Mucosa of rectum (tissue), 2 donors: ENCODE results near the gene UBL5.

Source experiments
- H3K27ac ChIP-seq, 2 donors: one replicate each; pipeline ENCODE4 v1.7.0; 2013; ENCODE audit warnings: inconsistent platforms in 2 of 2, low read depth in 2 of 2, low read length in 2 of 2
- H3K27me3 ChIP-seq, 2 donors: one replicate each; pipeline ENCODE4 v1.7.0; 2013; ENCODE audit warnings: low read length in 2 of 2; ENCODE audit not compliant: control insufficient read depth in 2 of 2, insufficient read depth in 2 of 2
- H3K36me3 ChIP-seq, 2 donors: one replicate each; pipeline ENCODE4 v1.7.0; 2013; ENCODE audit warnings: low read length in 2 of 2; ENCODE audit not compliant: control insufficient read depth in 2 of 2, insufficient read depth in 2 of 2
- H3K4me1 ChIP-seq, 2 donors: one replicate each; pipeline ENCODE4 v1.7.0; 2013; ENCODE audit warnings: low read length in 2 of 2, mild to moderate bottlenecking in 1 of 2; ENCODE audit not compliant: control insufficient read depth in 2 of 2, insufficient read depth in 2 of 2
- H3K4me3 ChIP-seq, 2 donors: one replicate each; pipeline ENCODE4 v1.7.0; 2013; ENCODE audit warnings: low read length in 2 of 2
- H3K9ac ChIP-seq, 2 donors: one replicate each; pipeline ENCODE4 v1.7.0; 2013; ENCODE audit warnings: low read length in 2 of 2, low read depth in 1 of 2, mild to moderate bottlenecking in 1 of 2
- H3K9me3 ChIP-seq, 2 donors: one replicate each; pipeline ENCODE4 v1.7.0; 2013; ENCODE audit warnings: low read length in 2 of 2; ENCODE audit not compliant: control insufficient read depth in 2 of 2
- donor health status: healthy.
- donor health status: Normal muscosa, but diverticular disease.

The UBL5 gene

DNA sequence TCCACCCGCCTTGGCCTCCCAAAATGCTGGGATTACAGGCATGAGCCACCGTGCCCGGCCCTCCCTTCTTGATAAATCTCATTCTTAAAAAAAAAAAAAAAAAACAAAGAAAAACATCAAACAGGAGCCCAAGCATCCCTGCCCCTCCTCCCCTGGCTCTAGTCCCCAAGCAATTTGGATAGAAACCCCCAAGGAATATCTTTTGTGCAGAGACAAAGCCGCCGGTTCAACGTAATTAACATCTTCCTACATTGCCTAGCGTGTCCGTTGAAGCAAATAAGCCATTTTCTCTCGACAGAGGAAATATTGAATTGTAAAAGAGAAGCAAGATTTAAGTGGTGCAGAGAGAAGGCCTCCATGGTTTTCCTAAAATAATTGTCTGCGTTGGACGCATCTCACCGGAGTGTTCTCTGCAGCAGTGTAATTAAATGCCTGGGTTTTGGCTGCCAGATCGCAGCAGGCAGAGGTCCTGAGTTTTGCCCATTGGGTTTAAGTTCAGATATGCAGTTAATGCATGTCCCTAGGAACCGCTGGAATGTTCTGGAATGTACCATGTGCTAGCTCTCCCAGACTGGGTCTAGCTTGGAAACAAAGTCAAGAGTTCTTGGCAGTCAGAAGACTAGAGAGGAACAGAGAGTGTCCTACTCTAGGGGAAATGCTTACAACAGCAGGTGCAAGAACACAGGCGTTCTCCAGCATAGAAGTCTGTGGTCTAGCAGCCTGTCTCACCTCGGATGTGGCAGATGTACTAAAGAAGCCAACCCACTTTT lies 38.2 kb downstream of the UBL5 start:
- Histone ChIP-seq H3K9me3 (no peaks in the 10 kb centered on the region), H3K4me1 (peaks cover 0 to 2% of the 10 kb centered on the region in 2 donors), H3K27ac (no peak overlapping the region), H3K27me3 (no peaks in the 10 kb centered on the region), H3K9ac (no peak overlapping the region), H3K36me3 (no peaks in the 10 kb centered on the region), H3K4me3 (no peak overlapping the region)

DNA sequence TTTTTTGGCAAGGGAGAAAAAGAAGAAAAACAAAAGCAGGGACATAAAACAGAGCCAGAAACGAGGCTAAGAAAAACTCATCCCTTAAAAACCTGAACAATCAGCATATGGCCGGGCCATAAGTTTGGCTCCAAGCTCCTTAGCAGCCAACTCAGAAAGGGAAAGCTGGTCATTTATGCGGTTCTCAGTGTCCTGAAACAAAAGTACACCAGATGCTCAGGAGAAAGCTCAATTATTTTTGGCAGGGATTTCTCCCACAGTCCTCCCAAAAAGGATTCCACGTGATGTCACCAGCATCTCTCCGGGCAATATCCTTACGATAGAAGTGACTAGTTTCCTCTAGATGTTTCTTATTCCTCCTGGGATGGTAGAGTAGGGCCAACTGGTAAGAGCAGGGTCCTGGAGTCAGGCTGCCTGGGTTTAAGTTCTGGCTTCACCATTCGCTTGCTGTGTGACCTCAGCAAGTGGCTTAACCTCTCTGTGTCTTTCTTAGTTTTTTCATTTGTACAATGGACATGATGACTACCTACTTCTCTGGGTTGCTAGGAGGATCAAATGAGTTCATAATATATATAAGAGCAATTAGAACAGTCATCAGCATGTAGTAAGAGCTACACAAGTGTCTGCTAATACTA lies 41.4 kb downstream of the UBL5 start:
- Histone ChIP-seq H3K4me1 (peaks cover 0 to 2% of the 10 kb centered on the region in 2 donors), H3K27me3 (no peaks in the 10 kb centered on the region), H3K4me3 (no peak overlapping the region), H3K9ac (no peak overlapping the region), H3K36me3 (no peaks in the 10 kb centered on the region), H3K9me3 (no peaks in the 10 kb centered on the region), H3K27ac (no peak overlapping the region)

DNA sequence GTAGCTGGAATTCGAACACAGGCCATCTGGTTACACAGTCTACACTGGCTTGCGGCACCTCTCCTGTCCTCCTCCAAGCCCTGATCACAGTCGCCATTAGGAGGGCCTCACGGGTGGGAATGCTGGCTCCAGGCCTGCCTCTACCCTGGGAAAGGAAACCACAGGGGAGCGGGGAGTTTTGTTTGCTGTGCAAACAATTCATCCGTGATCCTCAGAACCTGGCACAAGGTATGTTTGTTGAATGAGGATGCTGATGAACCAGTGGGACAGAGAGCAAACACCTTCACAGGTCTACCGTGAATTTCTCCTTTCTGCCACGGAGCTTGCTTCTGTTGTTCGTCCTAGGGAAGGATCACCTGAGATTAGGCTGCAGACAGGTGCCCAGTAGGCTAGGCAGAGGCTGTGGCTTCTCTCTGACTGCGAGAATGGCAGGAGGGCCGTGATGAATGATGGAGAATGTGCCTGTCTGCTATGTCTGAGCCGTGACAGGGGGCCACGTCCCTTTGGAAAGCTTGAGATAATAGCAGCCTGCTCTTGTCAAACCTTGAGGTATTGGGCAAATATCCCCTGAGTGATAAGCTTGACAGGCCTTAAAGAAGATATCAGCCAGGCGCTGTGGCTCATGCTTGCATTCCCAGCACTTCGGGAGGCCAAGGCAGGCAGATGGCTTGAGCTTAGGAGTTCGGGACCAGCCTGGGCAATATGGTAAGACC lies 44.1 kb downstream of the UBL5 start:
- Histone ChIP-seq H3K4me3 (no peak overlapping the region), H3K27me3 (no peaks in the 10 kb centered on the region), H3K27ac (no peak overlapping the region), H3K9ac (no peak overlapping the region), H3K9me3 (no peaks in the 10 kb centered on the region), H3K36me3 (no peaks in the 10 kb centered on the region), H3K4me1 (no peaks in the 10 kb centered on the region)

GRCh38 chr19:9872618-9873242 lies 45.0 kb downstream of the UBL5 start:
- Histone ChIP-seq H3K9ac (no peak overlapping the region), H3K4me1 (no peaks in the 10 kb centered on the region), H3K36me3 (no peaks in the 10 kb centered on the region), H3K9me3 (no peaks in the 10 kb centered on the region), H3K27me3 (no peaks in the 10 kb centered on the region), H3K4me3 (no peak overlapping the region), H3K27ac (no peak overlapping the region)

GRCh38 chr19:9875031-9875627 lies 47.4 kb downstream of the UBL5 start:
- H3K27me3 ChIP-seq, result no peaks in the 10 kb centered on the region
- H3K4me1 ChIP-seq, result no peaks in the 10 kb centered on the region
- no peaks in the 10 kb centered on the region for H3K36me3 ChIP-seq
- H3K27ac ChIP-seq, result no peak overlapping the region
- H3K9ac ChIP-seq, result no peak overlapping the region
- no peak overlapping the region for H3K4me3 ChIP-seq
- H3K9me3 ChIP-seq, result no peaks in the 10 kb centered on the region

- Histone ChIP-seq H3K9me3 (no peaks in the 10 kb centered on the region), H3K36me3 (no peaks in the 10 kb centered on the region), H3K4me1 (no peaks in the 10 kb centered on the region), H3K4me3 (no peak overlapping the region), H3K27ac (no peak overlapping the region), H3K9ac (no peak overlapping the region), H3K27me3 (no peaks in the 10 kb centered on the region)
Measured at GRCh38 chr19:9875796-9876195, 48.1 kb downstream of the UBL5 start.

GRCh38 chr19:9877780-9878510 lies 50.2 kb downstream of the UBL5 start:
- H3K36me3 ChIP-seq, result no peaks in the 10 kb centered on the region

DNA sequence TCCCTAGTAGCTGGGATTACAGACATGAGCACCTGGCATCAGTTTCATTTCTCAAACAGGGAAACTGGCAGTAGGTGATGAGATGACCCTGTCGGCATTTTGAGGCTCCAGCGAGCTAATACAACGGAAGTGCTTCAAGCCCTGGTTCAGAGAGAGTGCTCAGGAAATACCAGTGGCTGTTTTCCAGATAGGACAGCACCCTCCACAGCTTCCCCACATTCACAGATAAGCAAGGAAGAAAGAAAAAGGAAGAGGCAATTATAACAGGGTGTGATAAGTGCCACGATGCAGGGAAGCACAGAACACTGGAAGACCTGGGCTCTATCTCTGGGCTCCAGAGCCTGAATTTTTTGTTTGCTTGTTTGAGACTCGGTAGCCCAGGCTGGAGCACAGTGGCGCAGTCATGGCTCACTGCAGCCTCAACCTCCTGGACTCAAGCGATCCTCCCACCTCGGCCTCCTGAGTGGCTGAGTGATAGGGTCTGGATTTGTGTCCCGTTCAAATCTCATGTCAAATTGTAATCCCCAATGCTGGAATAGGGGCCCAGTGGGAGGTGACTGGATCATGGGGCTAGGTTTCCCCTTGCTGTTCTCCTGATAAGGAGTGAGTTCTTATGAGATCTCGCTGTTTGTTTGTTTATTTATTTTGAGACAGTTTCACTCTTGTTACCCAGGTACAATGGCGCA lies 50.9 kb downstream of the UBL5 start:
- H3K9ac ChIP-seq, result no peak overlapping the region
- H3K36me3 ChIP-seq, result no peaks in the 10 kb centered on the region
- no peaks in the 10 kb centered on the region for H3K4me1 ChIP-seq
- H3K27ac ChIP-seq, result no peak overlapping the region
- no peaks in the 10 kb centered on the region for H3K9me3 ChIP-seq
- H3K4me3 ChIP-seq, result no peak overlapping the region
- H3K27me3 ChIP-seq, result no peaks in the 10 kb centered on the region

More at GRCh38 chr19:9877780-9878510, 50.2 kb downstream of the UBL5 start:
- no peaks in the 10 kb centered on the region for H3K9me3 ChIP-seq
- no peaks in the 10 kb centered on the region for H3K27me3 ChIP-seq
- no peak overlapping the region for H3K27ac ChIP-seq
- no peak overlapping the region for H3K9ac ChIP-seq
- H3K4me3 ChIP-seq, result no peak overlapping the region
- H3K4me1 ChIP-seq, result no peaks in the 10 kb centered on the region
